ENCODE results near the gene DOK1. TPM values are rescaled to one million over a fixed set of nuclear protein-coding genes. Genes with fewer than 3 reads are reported as not detected.

DOK1 gene
- total RNA-seq, 4 donors from 2014 or later: 22.2 to 34.2 (median 24.2) TPM

DNA sequence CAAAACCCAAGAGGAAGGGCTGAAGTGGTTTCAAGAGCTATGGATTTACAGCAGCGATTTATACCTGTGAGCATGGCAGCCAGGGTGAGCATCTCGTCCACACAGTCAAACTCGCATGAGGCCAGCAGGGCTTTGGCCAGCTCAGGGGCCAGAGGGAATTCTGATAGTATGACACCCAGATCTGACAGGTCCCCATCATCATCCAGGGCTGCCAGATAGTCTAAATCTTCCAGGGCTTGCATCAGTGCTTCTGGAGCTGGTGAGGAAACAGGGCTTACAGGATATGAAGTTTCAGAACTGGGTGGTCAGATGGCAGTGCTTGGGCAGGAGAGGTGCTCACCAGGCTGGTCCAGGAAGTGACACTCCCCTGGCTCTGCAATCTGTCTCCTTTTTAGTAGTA lies 32.0 kb upstream of the DOK1 start:
- Histone ChIP-seq H3K4me3 (no peak overlapping the region), H3K27ac (no peak overlapping the region), H3K9me3 (no peaks in the 10 kb centered on the region), H3K4me1 (peaks cover 0 to under 1% (median 0%) of the 10 kb centered on the region in 4 donors), H3K36me3 (peaks cover 0 to 31% (median 12%) of the 10 kb centered on the region in 3 donors), H3K27me3 (peaks cover 0 to 37% of the 10 kb centered on the region in 2 donors)
- DNase-seq (ENCODE audit: low spot score in 2 of 2): no peak
- TF ChIP-seq, protein P1, sequence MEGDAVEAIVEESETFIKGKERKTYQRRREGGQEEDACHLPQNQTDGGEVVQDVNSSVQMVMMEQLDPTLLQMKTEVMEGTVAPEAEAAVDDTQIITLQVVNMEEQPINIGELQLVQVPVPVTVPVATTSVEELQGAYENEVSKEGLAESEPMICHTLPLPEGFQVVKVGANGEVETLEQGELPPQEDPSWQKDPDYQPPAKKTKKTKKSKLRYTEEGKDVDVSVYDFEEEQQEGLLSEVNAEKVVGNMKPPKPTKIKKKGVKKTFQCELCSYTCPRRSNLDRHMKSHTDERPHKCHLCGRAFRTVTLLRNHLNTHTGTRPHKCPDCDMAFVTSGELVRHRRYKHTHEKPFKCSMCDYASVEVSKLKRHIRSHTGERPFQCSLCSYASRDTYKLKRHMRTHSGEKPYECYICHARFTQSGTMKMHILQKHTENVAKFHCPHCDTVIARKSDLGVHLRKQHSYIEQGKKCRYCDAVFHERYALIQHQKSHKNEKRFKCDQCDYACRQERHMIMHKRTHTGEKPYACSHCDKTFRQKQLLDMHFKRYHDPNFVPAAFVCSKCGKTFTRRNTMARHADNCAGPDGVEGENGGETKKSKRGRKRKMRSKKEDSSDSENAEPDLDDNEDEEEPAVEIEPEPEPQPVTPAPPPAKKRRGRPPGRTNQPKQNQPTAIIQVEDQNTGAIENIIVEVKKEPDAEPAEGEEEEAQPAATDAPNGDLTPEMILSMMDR (IDR thresholded peaks at IDR 0.05): no peak
- 79 to 80% methylated on average over 3 of the region's 3 CpGs for WGBS, 2 donors

DNA sequence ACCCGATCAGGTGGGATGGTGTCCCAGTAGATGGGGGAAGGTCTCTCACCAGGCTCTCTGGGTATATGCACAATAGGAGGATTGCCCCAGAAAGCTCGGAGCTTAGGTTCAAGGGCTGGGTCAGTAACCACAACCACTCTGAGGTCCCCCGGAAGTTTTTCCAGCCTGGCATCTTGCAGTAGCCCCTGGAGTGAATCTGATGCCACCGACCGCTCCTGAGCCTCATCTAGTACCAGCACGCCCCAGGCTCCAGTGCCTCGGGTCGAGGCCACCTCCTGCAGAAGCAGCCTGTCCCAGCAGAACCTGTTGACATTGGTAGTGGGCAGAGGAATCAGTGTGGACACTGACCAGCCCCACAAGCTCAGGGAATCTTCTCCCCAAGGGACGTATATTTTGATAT lies 30.5 kb upstream of the DOK1 start:
- H3K36me3 ChIP-seq: peaks cover 0 to 42% (median 12%) of the 10 kb centered on the region in 3 donors
- 81 to 83% methylated on average over 9 of the region's 9 CpGs for WGBS, 2 donors
- no peaks in the 10 kb centered on the region for H3K9me3 ChIP-seq
- no peak overlapping the region for H3K4me3 ChIP-seq
- no peak for DNase-seq (ENCODE audit: low spot score in 2 of 2)
- peaks cover 0 to 22% of the 10 kb centered on the region in 2 donors for H3K27me3 ChIP-seq
- H3K27ac ChIP-seq: no peak overlapping the region
- H3K4me1 ChIP-seq: peaks cover 0 to 15% (median 10%) of the 10 kb centered on the region in 4 donors
- TF ChIP-seq, protein P1 (IDR thresholded peaks at IDR 0.05): no peak
- TF ChIP-seq EP300 (IDR thresholded peaks at IDR 0.05) (no peak), POLR2A (IDR thresholded peaks at IDR 0.05) (no peak)

DNA sequence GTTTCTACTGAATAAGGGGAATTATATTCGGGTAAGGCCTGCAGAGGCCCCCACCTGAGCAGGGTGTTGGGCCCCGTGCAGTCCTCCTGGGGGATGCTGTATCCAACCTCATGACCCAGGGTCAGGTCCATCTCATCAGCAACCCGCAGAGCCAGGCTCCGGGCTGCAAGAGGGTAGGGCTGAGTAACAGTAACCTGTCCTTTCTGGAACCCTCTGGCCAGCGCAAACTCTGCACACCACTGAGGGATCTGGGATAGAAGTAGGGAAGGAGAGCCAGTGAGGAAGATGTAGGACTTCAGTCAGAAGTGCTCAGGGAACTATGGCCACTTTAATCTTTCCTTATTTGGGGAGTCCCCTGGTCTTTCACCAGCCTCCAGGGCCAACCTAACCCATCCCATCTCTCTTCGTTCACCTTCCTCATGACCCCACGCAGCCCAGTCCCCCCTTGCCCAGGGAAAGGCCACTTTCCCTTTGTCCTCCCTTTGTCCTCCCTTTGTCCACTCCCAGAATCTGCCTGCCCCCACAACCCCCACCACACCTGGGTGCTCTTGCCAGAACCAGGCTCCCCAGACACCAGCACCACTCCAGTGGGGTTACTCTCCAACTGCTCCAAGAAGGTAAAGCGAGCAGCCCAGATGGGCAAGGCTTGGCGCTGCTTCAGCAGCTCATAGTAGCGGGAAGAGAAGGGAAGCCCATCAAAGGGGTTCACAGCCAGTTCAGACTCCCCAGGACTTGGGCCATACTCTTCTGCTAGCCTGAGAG lies 29.4 kb upstream of the DOK1 start:
- WGBS, 2 donors: 86 to 90% methylated on average over 10 of the region's 10 CpGs
- H3K36me3 ChIP-seq: peaks cover 0 to 42% (median 12%) of the 10 kb centered on the region in 3 donors
- H3K27me3 ChIP-seq: peaks cover 0 to 11% of the 10 kb centered on the region in 2 donors
- H3K4me3 ChIP-seq: no peak overlapping the region
- no peak for DNase-seq (ENCODE audit: low spot score in 2 of 2)
- peaks cover 0 to 17% (median 10%) of the 10 kb centered on the region in 4 donors for H3K4me1 ChIP-seq
- H3K27ac ChIP-seq: no peak overlapping the region
- TF ChIP-seq POLR2A (IDR thresholded peaks at IDR 0.05) (no peak), EP300 (IDR thresholded peaks at IDR 0.05) (no peak)
- TF ChIP-seq, protein P1 (IDR thresholded peaks at IDR 0.05): no peak
- H3K9me3 ChIP-seq: no peaks in the 10 kb centered on the region

DNA sequence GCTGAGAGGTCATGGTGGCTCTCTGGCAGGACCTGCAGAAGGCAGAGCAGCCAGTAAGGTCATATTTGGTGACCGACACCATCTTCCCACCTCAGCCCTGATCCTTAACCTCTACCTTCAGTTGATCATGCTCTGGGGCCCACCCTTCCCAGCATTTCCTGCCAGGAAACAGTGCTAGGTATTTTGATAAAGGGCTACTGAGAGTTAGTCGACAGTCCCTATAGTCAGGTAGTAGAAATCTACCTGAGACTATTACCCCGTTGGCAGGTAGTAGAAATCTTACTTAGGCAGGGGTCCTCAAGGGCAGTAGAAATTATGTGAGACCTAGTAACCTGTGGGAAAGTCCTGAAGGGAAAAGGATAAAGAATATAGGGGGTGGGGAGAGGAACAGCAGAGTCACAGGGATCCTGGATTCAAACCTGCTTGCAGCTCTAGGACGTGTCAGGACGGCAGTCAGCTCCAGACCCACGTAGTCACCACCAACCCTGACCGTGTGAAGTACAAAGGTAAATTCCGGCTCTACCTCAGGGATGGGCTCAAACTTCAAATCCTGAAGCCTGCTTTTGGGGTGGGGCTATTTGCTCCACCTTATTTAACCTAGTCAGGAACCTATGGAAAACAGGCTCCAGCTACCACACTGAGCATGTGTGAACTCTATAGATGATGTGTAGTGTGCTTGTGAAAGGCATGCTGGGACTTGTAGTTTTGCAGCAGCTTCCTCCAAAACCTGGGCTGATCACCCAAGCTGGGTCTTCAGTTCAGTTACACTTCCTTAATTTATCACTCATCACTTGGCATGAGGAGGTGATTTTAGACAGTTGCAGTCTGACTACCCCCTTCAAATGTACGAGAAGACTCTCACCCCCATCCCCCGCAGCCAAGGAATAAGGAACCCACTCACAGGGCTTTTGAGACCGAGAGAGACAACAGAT lies 28.5 kb upstream of the DOK1 start, which contains the start of gene DQX1:
Gene DQX1, minus strand, starts transcription at position 515 of the 932 bp plus-strand sequence. Its CDS starts 502 bp downstream, at position 13.
- TF ChIP-seq EP300 (IDR thresholded peaks at IDR 0.05): no peak
- no peak for TF ChIP-seq POLR2A (IDR thresholded peaks at IDR 0.05)
- TF ChIP-seq, protein P1 (IDR thresholded peaks at IDR 0.05): no peak
- Histone ChIP-seq H3K4me3 (no peak within 1 kb of the TSS), H3K27ac (no peak within 1 kb of the TSS), H3K4me1 (peaks cover 0 to 22% (median 14%) of the 10 kb centered on the region in 4 donors), H3K27me3 (peaks cover 0 to 2% of the 10 kb centered on the region in 2 donors), H3K36me3 (peaks cover 0 to 42% (median 12%) of the 10 kb centered on the region in 3 donors), H3K9me3 (no peaks in the 10 kb centered on the region)
- no peak for DNase-seq (ENCODE audit: low spot score in 2 of 2)
- WGBS, 2 donors: 83 to 87% methylated on average over 11 of the region's 11 CpGs
